GM18498 (cell line): ENCODE measurements around the gene PLXNC1.
"Not testable (repeated sequence)": the region's sequence is repeated elsewhere in the genome, so short reads cannot be mapped to it uniquely, and the experiment has no call there.

ENCODE experiments used
- ATAC-seq: cut with Tn5 transposase; IDR thresholded peaks from one replicate; pipeline ENCODE4 v1.9.1; 2021; ENCODE audit warnings: mild to moderate bottlenecking, moderate library complexity; ENCODE audit not compliant: unreplicated experiment

PLXNC1 gene

DNA sequence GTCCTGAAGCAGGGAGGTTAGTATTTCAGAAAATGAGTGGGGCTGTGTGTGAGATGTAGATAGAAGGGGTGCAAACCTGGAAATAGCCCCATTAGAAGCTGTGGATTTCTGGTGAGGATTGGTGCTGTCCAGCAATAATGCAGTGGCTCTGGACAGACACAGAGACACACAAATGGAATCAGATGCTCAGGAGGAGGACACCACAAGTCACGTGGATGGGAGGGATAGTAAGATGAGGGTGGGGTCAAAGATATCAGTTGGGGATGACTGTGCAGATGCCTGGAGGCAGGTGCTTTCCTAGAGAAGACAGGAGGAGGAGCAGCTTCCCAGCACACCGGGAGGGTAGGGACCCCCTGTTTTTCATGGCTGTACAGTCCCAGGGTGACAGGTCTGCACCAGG is 136.5 kb downstream of the PLXNC1 start:
- ATAC-seq: no peak

DNA sequence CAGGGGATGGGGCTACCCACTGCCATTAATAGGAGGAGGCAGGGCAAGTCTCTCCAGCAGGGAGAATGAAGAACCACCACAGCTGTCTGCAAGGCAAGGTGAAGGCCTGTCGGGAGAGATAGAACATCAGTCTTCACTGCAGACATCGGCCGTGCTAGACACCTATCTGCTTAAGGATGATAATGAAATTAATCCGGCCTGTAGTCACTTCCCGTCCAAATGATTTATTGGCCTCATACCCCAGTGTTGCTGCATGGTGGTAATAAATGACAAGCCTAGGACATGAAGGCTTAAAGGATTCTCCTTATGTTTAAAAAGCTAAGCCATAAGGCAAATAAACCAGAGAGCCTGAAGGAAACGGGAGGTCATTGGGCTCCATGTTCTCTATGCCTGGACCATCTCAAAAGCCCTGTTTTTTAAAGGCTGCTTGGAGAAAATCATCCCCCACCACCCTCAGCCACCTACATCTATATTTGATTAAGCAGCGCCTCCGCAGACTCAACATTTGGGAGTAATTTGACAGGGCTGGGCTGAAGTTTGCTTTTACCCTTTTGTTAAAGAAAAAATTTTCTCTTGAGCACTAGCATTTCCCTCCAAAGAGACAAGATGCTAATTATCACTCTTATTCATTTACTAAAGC is 137.7 kb downstream of the PLXNC1 start:
- no peak for ATAC-seq

DNA sequence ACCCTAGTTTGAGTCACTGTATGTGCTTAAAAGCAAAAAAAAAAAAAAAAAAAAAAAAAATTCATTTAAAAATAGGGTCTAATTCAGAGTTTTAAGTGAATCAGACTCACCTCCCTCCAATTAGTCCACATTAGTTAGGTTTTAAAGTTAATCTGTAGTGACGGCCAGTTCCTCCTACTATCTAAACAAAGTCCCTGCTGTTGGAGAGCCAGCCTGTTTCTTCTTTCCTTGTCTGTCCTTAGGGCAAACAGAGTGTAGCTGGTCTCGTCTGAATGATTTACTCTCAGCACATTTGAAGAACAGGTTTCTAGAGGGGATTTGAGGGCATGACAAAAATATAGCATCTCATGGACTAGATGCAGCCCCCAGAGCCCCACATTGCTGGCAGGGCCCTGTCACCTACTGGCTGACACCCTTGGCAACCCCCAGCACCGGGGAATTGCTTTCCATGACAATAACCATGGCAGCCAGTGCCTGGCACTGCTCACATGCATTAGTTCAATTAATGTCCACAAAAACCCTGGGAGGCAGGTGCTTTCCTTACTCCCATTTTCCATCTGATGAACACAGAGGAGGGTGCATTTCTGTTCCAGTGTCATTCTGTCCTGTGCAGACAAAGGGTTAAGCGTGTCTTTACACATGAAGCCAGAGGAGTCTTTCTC is 138.3 kb downstream of the PLXNC1 start:
- ATAC-seq: no peak

- ATAC-seq: no peak
Measured at GRCh38 chr12:94287245-94287628, 138.9 kb downstream of the PLXNC1 start.

DNA sequence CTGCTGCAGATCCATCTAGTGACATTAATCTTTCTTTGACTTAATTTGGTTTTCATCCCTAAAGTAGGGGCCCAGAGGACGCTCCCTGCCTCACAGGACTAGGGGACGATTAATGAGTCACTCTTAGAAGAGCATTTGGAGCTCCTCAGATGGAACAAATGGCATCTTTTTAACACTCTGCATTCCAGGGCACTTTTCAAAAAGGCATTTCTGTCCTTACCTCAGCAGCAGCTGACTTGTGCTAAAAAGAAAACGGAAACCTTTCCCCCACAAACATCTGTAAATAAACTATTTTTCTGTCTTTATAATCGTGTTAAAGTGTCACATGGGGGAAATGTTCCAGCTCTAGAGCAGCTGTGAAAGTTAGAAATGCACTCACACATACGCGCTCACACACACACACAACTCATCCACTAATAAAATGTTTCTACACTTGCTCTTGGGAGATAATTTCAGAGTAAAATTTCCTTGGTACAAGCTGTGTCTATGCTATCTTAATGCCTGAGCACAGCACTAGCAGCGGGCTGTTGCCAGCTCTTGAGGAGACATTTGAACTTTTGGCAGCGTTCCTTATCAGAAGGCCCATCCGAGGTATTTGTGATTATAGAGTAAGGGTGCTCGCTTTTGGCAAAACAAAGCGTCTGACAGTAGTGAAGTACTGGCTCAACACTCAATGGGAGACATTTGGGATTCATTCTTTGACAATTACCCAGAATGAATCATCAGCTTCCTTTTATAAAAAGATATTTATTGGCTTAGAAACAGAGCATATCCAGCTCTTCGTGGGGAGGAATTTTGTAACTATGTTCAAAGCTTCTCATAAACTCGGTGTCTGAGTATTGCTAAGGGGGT is 141.3 kb downstream of the PLXNC1 start:
- no peak for ATAC-seq

- no peak for ATAC-seq
Measured at GRCh38 chr12:94290353-94290752, 142.0 kb downstream of the PLXNC1 start.

DNA sequence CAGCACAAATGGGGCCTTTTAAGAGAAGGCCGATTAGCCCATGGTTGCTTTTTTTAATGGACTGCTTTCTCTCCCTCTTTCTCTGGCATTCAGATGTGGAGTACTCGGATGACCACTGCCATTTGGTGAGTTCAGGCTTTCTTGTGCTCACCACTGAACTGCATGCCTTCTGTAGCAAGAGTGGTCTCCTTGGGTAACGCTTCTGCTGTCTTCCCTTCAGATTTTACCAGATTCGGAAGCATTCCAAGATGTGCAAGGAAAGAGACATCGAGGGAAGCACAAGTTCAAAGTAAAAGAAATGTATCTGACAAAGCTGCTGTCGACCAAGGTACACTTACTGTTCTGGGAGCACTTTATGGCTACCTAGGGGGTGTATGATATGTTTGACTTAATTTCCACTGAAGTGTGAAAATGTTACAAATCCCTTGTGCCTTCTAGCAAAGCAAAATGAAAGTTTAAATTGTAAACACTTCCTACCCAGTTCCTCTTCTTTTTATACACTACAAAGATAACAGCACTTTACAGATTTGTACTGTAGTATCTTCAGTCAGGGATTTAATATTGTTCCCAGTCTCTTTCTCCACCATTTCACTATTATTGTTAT is 148.8 kb downstream of the PLXNC1 start:
- no peak for ATAC-seq

- ATAC-seq: no peak
Measured at GRCh38 chr12:94297876-94298505, 149.6 kb downstream of the PLXNC1 start.

GRCh38 chr12:94299846-94300245 is 151.5 kb downstream of the PLXNC1 start:
- no peak for ATAC-seq

DNA sequence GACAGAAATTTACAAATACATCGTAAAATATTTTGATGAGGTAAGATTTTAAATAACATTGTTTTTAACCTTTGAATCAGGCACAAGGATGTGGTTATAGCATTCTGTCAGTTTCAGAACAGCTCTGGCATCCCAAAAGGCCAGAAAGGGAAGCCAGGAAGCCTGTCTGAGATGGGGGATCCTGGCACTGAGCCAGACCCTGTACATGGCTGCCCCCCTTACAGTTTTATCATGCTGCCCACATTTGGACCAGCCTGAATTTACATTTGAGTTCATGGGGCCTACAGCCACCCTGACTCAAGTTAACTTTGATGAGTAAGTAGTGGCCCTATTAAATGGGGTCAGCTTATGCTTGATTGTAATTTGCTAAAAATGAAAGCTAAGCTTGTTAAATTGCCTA is 155.6 kb downstream of the PLXNC1 start:
- ATAC-seq: no peak

GRCh38 chr12:94304566-94305061 is 156.2 kb downstream of the PLXNC1 start:
- ATAC-seq: no peak

- peak; percentile 54 for ATAC-seq
Measured at GRCh38 chr12:94305130-94305957, 157.0 kb downstream of the PLXNC1 start.

DNA sequence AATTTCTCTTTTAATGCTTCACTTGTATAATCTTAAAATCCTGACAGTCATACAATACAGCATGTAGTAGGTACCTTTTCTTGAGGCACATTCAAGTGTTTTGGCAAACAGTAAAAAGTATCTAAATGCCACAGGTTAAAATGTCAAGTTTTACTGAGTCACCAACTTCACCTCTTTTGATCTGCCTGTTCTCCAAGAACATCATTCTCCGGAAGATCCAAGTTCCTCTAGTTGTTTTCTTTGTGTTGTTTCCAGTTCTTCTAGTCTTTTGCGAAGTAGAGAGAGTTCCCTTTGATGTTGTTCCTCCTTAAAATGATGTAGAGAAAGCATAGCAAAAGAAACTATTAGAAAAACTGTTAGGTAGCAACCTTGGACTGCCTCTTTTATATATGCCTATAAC is 160.2 kb downstream of the PLXNC1 start:
- ATAC-seq: no peak

DNA sequence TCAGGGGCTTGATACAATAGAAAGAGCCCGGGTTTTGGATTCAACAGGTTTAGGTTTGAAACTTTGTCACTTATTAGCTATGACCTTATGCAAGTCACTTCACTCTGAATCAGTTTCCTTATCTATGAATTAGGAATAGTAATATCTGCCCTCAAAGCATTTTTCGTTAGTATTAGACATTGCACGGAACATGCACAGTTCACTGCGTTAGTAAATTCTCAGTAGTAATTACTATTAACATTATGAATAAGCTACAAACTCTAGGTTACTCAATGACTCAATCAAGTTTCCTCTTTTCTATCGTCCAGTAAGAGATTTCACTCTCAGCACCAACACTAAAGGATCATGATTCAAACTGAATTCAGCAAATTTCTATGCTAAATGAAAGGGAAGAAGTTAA is 161.0 kb downstream of the PLXNC1 start:
- peak; percentile 59 for ATAC-seq

- ATAC-seq: no peak
Measured at GRCh38 chr12:94312378-94312777, 164.0 kb downstream of the PLXNC1 start.

GRCh38 chr12:94316600-94316999 is 168.2 kb downstream of the PLXNC1 start:
- not testable (repeated sequence) for ATAC-seq

DNA sequence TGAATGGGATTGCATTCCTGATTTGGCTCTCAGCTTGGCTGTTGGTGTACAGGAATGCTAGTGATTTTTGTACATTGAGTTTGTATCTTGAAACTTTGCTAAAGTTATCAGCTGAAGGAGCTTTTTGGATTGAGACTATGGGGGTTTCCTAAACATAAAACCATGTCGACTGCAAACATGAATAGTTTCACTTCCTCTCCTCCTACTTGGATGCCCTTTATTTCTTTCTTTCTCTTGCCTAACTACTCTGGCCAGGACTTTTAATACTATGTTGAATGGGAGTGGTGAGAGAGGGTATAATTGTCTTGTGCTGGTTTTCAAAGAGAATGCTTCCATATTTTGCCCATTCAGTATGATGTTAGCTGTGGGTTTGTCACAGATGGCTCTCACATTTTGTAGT is 169.8 kb downstream of the PLXNC1 start:
- no peak for ATAC-seq

DNA sequence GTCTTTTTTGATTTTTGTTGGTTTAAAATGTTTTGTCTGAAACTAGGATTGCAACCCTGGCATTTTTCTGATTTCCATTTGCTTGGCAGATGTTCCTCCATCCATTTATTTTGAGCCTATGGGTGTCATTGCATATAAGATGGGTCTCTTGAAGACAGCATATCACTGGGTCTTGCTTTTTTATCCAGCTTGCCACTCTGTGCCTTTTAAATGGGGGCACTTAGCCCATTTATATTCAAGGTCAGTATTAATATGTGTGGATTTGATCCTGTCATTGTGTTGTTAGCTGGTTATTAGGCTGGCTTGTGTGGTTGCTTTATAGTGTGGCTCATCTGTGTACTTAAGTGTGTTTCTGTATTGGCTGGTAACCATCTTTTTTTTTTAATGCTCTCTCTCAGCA is 171.7 kb downstream of the PLXNC1 start:
- no peak for ATAC-seq

DNA sequence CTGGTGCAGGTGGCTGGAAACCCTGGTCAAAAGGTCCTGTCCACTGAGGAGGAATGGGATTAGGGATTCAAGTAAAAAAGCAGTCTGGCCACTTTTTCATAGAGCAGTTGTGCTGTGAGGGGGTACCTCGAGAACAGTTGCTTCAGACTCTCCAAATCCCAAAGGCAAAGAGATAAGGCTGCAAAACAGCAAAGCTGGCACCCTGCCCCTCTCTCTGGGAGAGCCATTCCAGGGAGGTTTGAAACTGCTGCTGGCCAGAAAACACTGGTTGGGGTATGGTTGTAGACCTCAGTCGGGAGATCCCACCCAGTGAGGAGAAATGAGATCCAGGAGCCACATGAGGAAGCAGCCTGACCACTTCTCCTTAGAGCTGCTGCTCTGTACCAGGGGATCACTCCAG is 174.0 kb downstream of the PLXNC1 start:
- no peak for ATAC-seq

DNA sequence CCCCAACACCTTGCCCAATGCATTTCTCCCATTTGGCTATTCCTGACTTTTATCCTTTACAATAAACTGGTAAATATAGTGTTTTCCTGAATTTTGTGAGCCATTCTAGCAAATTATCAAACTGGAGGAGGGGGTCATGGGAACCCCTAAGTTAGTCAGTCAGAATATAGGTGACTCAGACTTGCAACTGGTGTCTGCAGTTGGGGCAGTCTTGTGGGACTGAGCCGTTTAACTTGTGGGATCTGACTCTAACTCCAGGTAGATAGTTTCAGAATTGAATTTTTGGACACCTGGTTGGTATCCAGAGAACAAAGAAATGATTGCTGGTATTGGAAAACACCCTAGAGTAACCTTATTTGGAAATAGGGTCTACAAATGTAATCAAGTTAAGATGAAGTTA is 177.9 kb downstream of the PLXNC1 start:
- no peak for ATAC-seq
